ENCODE data around the gene FOXL2.

- no peak for TF ChIP-seq CTCF (IDR thresholded peaks at IDR 0.05)
- TF ChIP-seq POLR2AphosphoS5 (IDR thresholded peaks at IDR 0.05; ENCODE audit: low read depth, low read length), result no peak
- no peak for TF ChIP-seq REST (IDR thresholded peaks at IDR 0.05; ENCODE audit: insufficient read depth in 1 of 2, low read depth in 2 of 2, low read length in 1 of 2)
Observed at GRCh38 chr3:138938056-138938876, 8.7 kb downstream of the FOXL2 start.

Data from Panc1 (cell line).